Measurements from ENCODE around the gene HAVCR1. TPM values are rescaled to one million over a fixed set of nuclear protein-coding genes. Genes with fewer than 3 reads are reported as not detected.
"Not testable (repeated sequence)": the region's sequence is repeated elsewhere in the genome, so short reads cannot be mapped to it uniquely, and the experiment has no call there.

HAVCR1 gene
- total RNA-seq, 1 experiment from 2014 or later = not detected

DNA sequence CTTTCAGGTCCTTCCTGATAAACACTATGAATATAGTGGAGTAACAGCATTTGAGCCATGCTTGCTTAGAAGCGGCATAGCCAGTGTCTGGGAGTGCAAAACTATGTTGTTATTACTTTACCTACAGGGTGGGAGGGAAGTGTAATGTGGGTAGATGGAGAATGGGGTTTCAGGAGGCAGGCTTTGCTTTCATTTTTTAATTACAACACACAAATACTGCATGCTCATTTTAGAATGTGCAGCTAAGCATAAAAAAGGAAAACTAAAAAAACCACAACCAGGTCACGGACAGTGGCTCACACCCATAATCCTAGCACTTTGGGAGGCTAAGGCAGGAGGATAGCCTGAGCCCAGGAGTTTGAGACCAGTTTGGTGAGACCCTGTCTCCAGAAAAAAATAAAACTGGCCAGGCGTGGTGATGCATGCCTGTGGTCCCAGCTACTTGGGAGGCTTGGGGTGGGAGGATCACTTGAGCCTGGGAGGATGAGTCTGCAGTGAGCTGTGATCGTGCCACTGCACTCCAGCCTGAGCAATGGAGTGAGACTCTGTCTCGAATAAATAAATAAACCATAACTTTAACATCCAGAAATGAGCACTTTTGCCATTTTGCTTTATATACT lies 20.2 kb downstream of the HAVCR1 start:
- TF ChIP-seq, protein P1, sequence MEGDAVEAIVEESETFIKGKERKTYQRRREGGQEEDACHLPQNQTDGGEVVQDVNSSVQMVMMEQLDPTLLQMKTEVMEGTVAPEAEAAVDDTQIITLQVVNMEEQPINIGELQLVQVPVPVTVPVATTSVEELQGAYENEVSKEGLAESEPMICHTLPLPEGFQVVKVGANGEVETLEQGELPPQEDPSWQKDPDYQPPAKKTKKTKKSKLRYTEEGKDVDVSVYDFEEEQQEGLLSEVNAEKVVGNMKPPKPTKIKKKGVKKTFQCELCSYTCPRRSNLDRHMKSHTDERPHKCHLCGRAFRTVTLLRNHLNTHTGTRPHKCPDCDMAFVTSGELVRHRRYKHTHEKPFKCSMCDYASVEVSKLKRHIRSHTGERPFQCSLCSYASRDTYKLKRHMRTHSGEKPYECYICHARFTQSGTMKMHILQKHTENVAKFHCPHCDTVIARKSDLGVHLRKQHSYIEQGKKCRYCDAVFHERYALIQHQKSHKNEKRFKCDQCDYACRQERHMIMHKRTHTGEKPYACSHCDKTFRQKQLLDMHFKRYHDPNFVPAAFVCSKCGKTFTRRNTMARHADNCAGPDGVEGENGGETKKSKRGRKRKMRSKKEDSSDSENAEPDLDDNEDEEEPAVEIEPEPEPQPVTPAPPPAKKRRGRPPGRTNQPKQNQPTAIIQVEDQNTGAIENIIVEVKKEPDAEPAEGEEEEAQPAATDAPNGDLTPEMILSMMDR (conservative IDR thresholded peaks at IDR 0.05; ENCODE audit: low read depth, low read length) = no peak
- TF ChIP-seq EZH2 (IDR thresholded peaks at IDR 0.05; ENCODE audit: borderline replicate concordance, low read depth, low read length, poor library complexity, severe bottlenecking) = no peak
- POLR2A ChIA-PET (ENCODE audit: low non-redundant PET) = no interaction called here
- H3K4me1 ChIP-seq (ENCODE audit: insufficient read depth, low read length, poor library complexity, severe bottlenecking) = no peaks in the 10 kb centered on the region
- no peak overlapping the region for H3K27ac ChIP-seq (ENCODE audit: low read depth, low read length, poor library complexity, severe bottlenecking)
- H3K9me3 ChIP-seq (ENCODE audit: low read depth, low read length, poor library complexity, severe bottlenecking) = no peaks in the 10 kb centered on the region
- no peaks in the 10 kb centered on the region for H3K27me3 ChIP-seq (replicated peaks; ENCODE audit: insufficient read depth, low read depth, low read length, poor library complexity)
- intact Hi-C loops (cut with micrococcal nuclease; ENCODE audit: unreplicated experiment) = no loop called here
- CTCF ChIA-PET = no interaction called here
- no TSS peak for BruUV-seq (replicated peaks)
- DNase-seq (ENCODE audit: low spot score) = no peak
- no peak overlapping the region for H3K4me3 ChIP-seq (ENCODE audit: low read depth, low read length, poor library complexity, severe bottlenecking)
- no peaks in the 10 kb centered on the region for H3K36me3 ChIP-seq (ENCODE audit: insufficient read depth, low read length, poor library complexity, severe bottlenecking)

DNA sequence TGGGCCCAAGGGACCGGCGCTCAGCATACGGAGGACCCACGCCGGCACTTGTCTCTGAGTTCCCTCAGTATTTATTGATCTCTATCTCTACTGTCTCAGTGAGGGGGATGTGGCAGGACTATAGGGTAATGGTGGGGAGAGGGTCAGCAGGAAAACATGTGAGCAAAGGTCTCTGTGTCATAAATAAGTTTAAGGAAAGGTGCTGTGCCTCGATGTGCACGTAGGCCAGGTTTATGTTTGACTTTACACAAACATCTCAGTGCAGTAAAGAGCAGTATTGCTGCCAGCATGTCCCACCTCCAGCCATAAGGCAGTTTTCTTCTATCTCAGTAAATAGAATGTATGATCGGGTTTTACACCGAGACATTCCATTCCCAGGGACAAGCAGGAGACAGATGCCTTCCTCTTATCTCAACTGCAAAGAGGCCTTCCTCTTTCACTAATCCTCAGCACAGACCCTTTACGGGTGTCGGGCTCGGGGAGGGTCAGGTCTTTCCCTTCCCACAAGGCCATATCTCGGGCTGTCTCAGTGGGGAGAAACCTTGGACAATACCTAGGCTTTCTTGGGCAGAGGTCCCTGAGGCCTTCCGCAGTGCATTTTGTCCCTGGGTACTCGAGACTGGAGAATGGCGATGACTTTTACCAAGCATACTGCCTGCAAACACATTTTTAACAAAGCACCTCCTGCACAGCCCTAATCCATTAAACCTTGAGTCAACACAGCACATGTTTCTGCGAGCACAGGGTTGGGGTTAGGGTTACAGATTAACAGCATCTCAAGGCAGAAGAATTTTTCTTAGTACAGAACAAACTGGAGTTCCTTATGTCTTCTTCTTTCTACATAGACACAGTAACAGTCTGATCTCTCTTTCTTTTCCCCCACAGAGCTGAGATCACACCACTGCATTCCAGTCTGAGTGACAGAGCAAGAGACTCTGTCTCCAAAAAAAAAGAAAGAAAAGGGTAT lies 24.5 kb downstream of the HAVCR1 start:
- H3K36me3 ChIP-seq (ENCODE audit: insufficient read depth, low read length, poor library complexity, severe bottlenecking); H3K27ac ChIP-seq (ENCODE audit: low read depth, low read length, poor library complexity, severe bottlenecking); DNase-seq (ENCODE audit: low spot score); CTCF ChIA-PET; intact Hi-C loops (cut with micrococcal nuclease; ENCODE audit: unreplicated experiment); POLR2A ChIA-PET (ENCODE audit: low non-redundant PET); BruUV-seq (replicated peaks); H3K9me3 ChIP-seq (ENCODE audit: low read depth, low read length, poor library complexity, severe bottlenecking); H3K4me3 ChIP-seq (ENCODE audit: low read depth, low read length, poor library complexity, severe bottlenecking); H3K4me1 ChIP-seq (ENCODE audit: insufficient read depth, low read length, poor library complexity, severe bottlenecking): not testable (repeated sequence)
- peaks cover 18% of the 10 kb centered on the region for H3K27me3 ChIP-seq (replicated peaks; ENCODE audit: insufficient read depth, low read depth, low read length, poor library complexity)

DNA sequence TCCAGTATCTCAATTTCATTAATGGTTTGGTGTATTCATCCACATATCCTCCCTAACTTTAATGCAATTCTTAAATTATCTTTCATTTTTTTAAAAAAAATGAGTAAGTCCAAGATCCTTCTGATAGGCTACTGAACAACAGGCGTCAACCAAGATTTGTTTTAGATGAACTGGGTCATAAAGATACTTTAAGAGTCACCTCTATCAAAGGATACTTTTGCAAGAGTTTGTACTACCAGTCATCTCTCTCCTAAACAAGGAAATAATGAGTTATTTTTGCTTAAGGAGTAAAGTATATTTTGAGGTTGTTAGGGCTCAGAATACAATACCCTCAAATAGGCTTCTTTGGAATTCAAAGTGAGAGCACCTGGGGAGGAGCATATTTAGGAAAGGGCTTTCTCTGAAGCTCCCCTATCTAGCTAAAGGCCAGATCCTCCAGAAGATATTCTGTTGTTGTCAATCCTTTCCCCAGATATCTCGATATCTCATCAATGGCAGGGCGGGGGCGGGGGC lies 25.8 kb downstream of the HAVCR1 start:
- Histone ChIP-seq H3K27me3 (replicated peaks; ENCODE audit: insufficient read depth, low read depth, low read length, poor library complexity) (peaks cover 29% of the 10 kb centered on the region), H3K4me3 (ENCODE audit: low read depth, low read length, poor library complexity, severe bottlenecking) (no peak overlapping the region), H3K27ac (ENCODE audit: low read depth, low read length, poor library complexity, severe bottlenecking) (no peak overlapping the region), H3K9me3 (ENCODE audit: low read depth, low read length, poor library complexity, severe bottlenecking) (no peaks in the 10 kb centered on the region), H3K36me3 (ENCODE audit: insufficient read depth, low read length, poor library complexity, severe bottlenecking) (no peaks in the 10 kb centered on the region), H3K4me1 (ENCODE audit: insufficient read depth, low read length, poor library complexity, severe bottlenecking) (no peaks in the 10 kb centered on the region)
- ChIA-PET CTCF (no interaction called here), POLR2A (ENCODE audit: low non-redundant PET) (no interaction called here)
- intact Hi-C loops (cut with micrococcal nuclease; ENCODE audit: unreplicated experiment) = no loop called here
- DNase-seq (ENCODE audit: low spot score) = no peak
- TF ChIP-seq EZH2 (IDR thresholded peaks at IDR 0.05; ENCODE audit: borderline replicate concordance, low read depth, low read length, poor library complexity, severe bottlenecking) = no peak
- TF ChIP-seq, protein P1 (conservative IDR thresholded peaks at IDR 0.05; ENCODE audit: low read depth, low read length) = no peak
- BruUV-seq (replicated peaks) = no TSS peak

Measured in A673 (cell line).